H1 (cell line): ENCODE results near the gene SIGLEC11. TPM values are rescaled to one million over a fixed set of nuclear protein-coding genes. Genes with fewer than 3 reads are reported as not detected.

Experiments
- CTCF ChIA-PET: fragments of 300-600 bp; sonication (Branson Sonifier 250); formaldehyde crosslinking; loops from one replicate; lab custom pipeline; 2021; ENCODE audit not compliant: partially characterized antibody; lab: Charles Lee
- POLR2A ChIA-PET: fragments of 300-600 bp; sonication (Branson Sonifier 250); formaldehyde crosslinking; loops from one replicate; lab custom pipeline; 2021; ENCODE audit warnings: inconsistent platforms; ENCODE audit not compliant: partially characterized antibody; lab: Charles Lee
- DNase-seq, 2 experiments: peaks; one replicate each; pipeline versions ENCODE4 v3.0.0 to v3.0.0-alpha.2; 2010 to 2022; ENCODE audit warnings: low spot score in 2 of 2, low read depth in 1 of 2, mixed read lengths in 1 of 2
- FAIRE-seq: peaks from 2 replicates; lab custom pipeline; 2011; peaks lifted over from hg19 to GRCh38; lab: Jason Lieb, UNC
- H2AFZ ChIP-seq: 2 replicates; pipeline ENCODE4 v1.8.1; 2012; ENCODE audit warnings: low read length, inconsistent platforms
- H2AK5ac ChIP-seq: 2 replicates; pipeline ENCODE4 v1.6.1; 2013; ENCODE audit warnings: low read depth, low read length
- H2BK120ac ChIP-seq: replicated peaks from 2 replicates; pipeline ENCODE3; 2013; ENCODE audit warnings: low read depth, low read length, inconsistent platforms
- H2BK12ac ChIP-seq: 2 replicates; pipeline ENCODE4 v1.6.1; 2013; ENCODE audit warnings: low read depth, low read length
- H2BK15ac ChIP-seq: 2 replicates; pipeline ENCODE4 v1.6.1; 2013; ENCODE audit warnings: low read length
- H2BK20ac ChIP-seq: 2 replicates; pipeline ENCODE4 v1.6.1; 2013; ENCODE audit warnings: low read length
- H2BK5ac ChIP-seq: 2 replicates; pipeline ENCODE4 v1.6.1; 2013; ENCODE audit warnings: low read depth, low read length
- H3K14ac ChIP-seq: 2 replicates; pipeline ENCODE4 v1.6.1; 2013; ENCODE audit warnings: inconsistent platforms; ENCODE audit not compliant: insufficient read length
- H3K18ac ChIP-seq: 2 replicates; pipeline ENCODE4 v1.6.1; 2013; ENCODE audit warnings: low read length; ENCODE audit errors: extremely low read depth
- H3K23ac ChIP-seq: 2 replicates; pipeline ENCODE4 v1.6.1; 2013; ENCODE audit warnings: inconsistent platforms; ENCODE audit not compliant: insufficient read length
- H3K23me2 ChIP-seq: 2 replicates; pipeline ENCODE4 v1.6.1; 2013; ENCODE audit warnings: low read depth, low read length
- H3K27ac ChIP-seq: 2 replicates; pipeline ENCODE4 v1.6.1; 2011; ENCODE audit warnings: low read depth, low read length, inconsistent platforms
- H3K27me3 ChIP-seq, 4 experiments: replicated peaks in 1 of 4; 1 replicate in 1 of 4; 2 replicates in 3 of 4; pipeline versions ENCODE4 v1.6.1 to v1.8.1; 2011 to 2013; ENCODE audit warnings: low read length in 3 of 4, mild to moderate bottlenecking in 3 of 4, inconsistent platforms in 2 of 4, mixed read lengths in 2 of 4, moderate library complexity in 1 of 4; ENCODE audit not compliant: control insufficient read depth in 3 of 4, insufficient read depth in 3 of 4; ENCODE audit errors: extremely low read depth in 1 of 4
- H3K36me3 ChIP-seq, 4 experiments: 2 replicates each; pipeline versions ENCODE4 v1.6.1 to v1.8.1; 2011 to 2013; ENCODE audit warnings: mild to moderate bottlenecking in 4 of 4, low read length in 3 of 4, moderate library complexity in 2 of 4, control low read depth in 1 of 4, inconsistent platforms in 1 of 4; ENCODE audit not compliant: insufficient read depth in 4 of 4, control insufficient read depth in 2 of 4
- H3K4ac ChIP-seq: replicated peaks from 2 replicates; pipeline ENCODE3; 2013; ENCODE audit warnings: low read length, low read depth, mixed read lengths, inconsistent platforms; ENCODE audit not compliant: insufficient read length
- H3K4me1 ChIP-seq, 4 experiments: replicated peaks in 1 of 4; 1 replicate in 1 of 4; 2 replicates in 3 of 4; pipeline versions ENCODE4 v1.6.1 to v1.8.1; 2011 to 2013; ENCODE audit warnings: low read length in 3 of 4, inconsistent platforms in 2 of 4, mixed read lengths in 1 of 4; ENCODE audit not compliant: insufficient read depth in 4 of 4, control insufficient read depth in 3 of 4
- H3K4me2 ChIP-seq, 2 experiments: 2 replicates each; pipeline versions ENCODE4 v1.6.1 to v1.8.1; 2011 to 2013; ENCODE audit warnings: low read depth in 2 of 2, low read length in 2 of 2, control low read depth in 1 of 2, inconsistent platforms in 1 of 2, mild to moderate bottlenecking in 1 of 2; ENCODE audit not compliant: insufficient read depth in 1 of 2
- H3K4me3 ChIP-seq, 4 experiments: fragments of 200-600, 300-600 bp in 1 of 4; sonication (generic), shearing (Covaris generic), sonication (Bioruptor Twin) in 1 of 4; 2 replicates each; pipeline versions ENCODE4 v1.5.1 to v1.8.1; 2011 to 2016; ENCODE audit warnings: low read length in 4 of 4, low read depth in 3 of 4, control low read depth in 2 of 4, inconsistent platforms in 2 of 4, mild to moderate bottlenecking in 2 of 4, mixed read lengths in 1 of 4, moderate library complexity in 1 of 4; ENCODE audit not compliant: insufficient read depth in 2 of 4; ENCODE audit errors: extremely low read depth in 1 of 4
- H3K56ac ChIP-seq: replicated peaks from 2 replicates; pipeline ENCODE3; 2013; ENCODE audit warnings: low read depth, mild to moderate bottlenecking, mixed read lengths, low read length, inconsistent platforms; ENCODE audit not compliant: insufficient read length
- H3K79me1 ChIP-seq: 2 replicates; pipeline ENCODE4 v1.6.1; 2013; ENCODE audit warnings: low read depth, low read length, control low read depth
- H3K79me2 ChIP-seq, 2 experiments: 2 replicates each; pipeline versions ENCODE4 v1.6.1 to v1.8.1; 2012 to 2013; ENCODE audit warnings: low read length in 2 of 2, mild to moderate bottlenecking in 2 of 2, inconsistent platforms in 1 of 2; ENCODE audit not compliant: insufficient read depth in 2 of 2, control insufficient read depth in 1 of 2
- H3K9ac ChIP-seq, 4 experiments: replicated peaks in 1 of 4; 1 replicate in 1 of 4; 2 replicates in 3 of 4; pipeline versions ENCODE4 v1.6.1 to v1.8.1; 2011 to 2013; ENCODE audit warnings: low read depth in 3 of 4, low read length in 3 of 4, control low read depth in 2 of 4, mild to moderate bottlenecking in 2 of 4, moderate library complexity in 2 of 4, inconsistent platforms in 1 of 4; ENCODE audit errors: extremely low read depth in 1 of 4
- H3K9me3 ChIP-seq, 2 experiments: 2 replicates each; pipeline versions ENCODE4 v1.6.1 to v1.8.1; 2012 to 2013; ENCODE audit warnings: mild to moderate bottlenecking in 2 of 2, moderate library complexity in 2 of 2, control low read depth in 1 of 2, inconsistent platforms in 1 of 2, low read depth in 1 of 2, low read length in 1 of 2, mixed read lengths in 1 of 2; ENCODE audit not compliant: insufficient read depth in 2 of 2
- H4K20me1 ChIP-seq, 2 experiments: replicated peaks in 1 of 2; 2 replicates each; pipeline versions ENCODE3 to v1.8.1; 2011 to 2013; ENCODE audit warnings: inconsistent platforms in 2 of 2, low read length in 2 of 2, mild to moderate bottlenecking in 1 of 2; ENCODE audit not compliant: insufficient read depth in 2 of 2, control insufficient read depth in 1 of 2
- H4K5ac ChIP-seq: 2 replicates; pipeline ENCODE4 v1.6.1; 2013; ENCODE audit warnings: low read length, low read depth, mixed read lengths, inconsistent platforms; ENCODE audit not compliant: insufficient read length
- H4K8ac ChIP-seq: 2 replicates; pipeline ENCODE4 v1.8.0; 2013; ENCODE audit warnings: mild to moderate bottlenecking, moderate library complexity, low read length, inconsistent platforms; ENCODE audit not compliant: insufficient read depth; ENCODE audit errors: extremely low read depth
- H4K91ac ChIP-seq: replicated peaks from 2 replicates; pipeline ENCODE3; 2013; ENCODE audit warnings: low read length, mixed read lengths, inconsistent platforms; ENCODE audit not compliant: insufficient read length
- ASH2L ChIP-seq: fragments of 200-600, 300-600 bp; sonication (generic); IDR thresholded peaks from one replicate; pipeline ENCODE4 v1.7.1; 2017; ENCODE audit warnings: low read length
- CHD2 ChIP-seq: IDR thresholded peaks from 2 replicates; pipeline ENCODE4 v1.6.1; 2012; ENCODE audit warnings: low read length, improper control_type of control experiment
- CREB1 ChIP-seq: IDR thresholded peaks from 2 replicates; pipeline ENCODE4 v1.6.1; 2012; ENCODE audit warnings: inconsistent platforms
- EGR1 ChIP-seq: IDR thresholded peaks from 2 replicates; pipeline ENCODE4 v1.6.1; 2011; ENCODE audit warnings: low read depth, low read length, borderline replicate concordance
- GABPA ChIP-seq: IDR thresholded peaks from 2 replicates; pipeline ENCODE4 v1.6.1; 2011; ENCODE audit warnings: mild to moderate bottlenecking, low read length, moderate library complexity, borderline replicate concordance; ENCODE audit not compliant: insufficient read depth
- JUN ChIP-seq: IDR thresholded peaks from 2 replicates; pipeline ENCODE4 v1.6.1; 2011; ENCODE audit warnings: low read depth, mild to moderate bottlenecking, improper control_type of control experiment, low read length
- JUND ChIP-seq: IDR thresholded peaks from 2 replicates; pipeline ENCODE4 v1.6.1; 2011; ENCODE audit warnings: mild to moderate bottlenecking, improper control_type of control experiment, low read length
- POLR2AphosphoS5 ChIP-seq: IDR thresholded peaks from 2 replicates; pipeline ENCODE4 v1.6.1; 2011; ENCODE audit warnings: low read depth, low read length
- RXRA ChIP-seq: IDR thresholded peaks from 2 replicates; pipeline ENCODE4 v1.6.1; 2011; ENCODE audit warnings: low read depth, mild to moderate bottlenecking, low read length, moderate library complexity; ENCODE audit not compliant: insufficient read depth
- ZNF274 ChIP-seq: IDR thresholded peaks from 2 replicates; pipeline ENCODE4 v1.7.0; 2012; ENCODE audit warnings: low read length, borderline replicate concordance; ENCODE audit errors: extremely low read depth
- WGBS, 2 experiments: shearing (Covaris generic) in 1 of 2; methylation state at CpG; one replicate each; pipeline versions ENCODE4 v1.1.6 to v1.1.7; 2013 to 2015; ENCODE audit warnings: low lambda C conversion rate in 2 of 2, mixed read lengths in 2 of 2, inconsistent platforms in 1 of 2, low coverage in 1 of 2, missing lambda C conversion rate in 1 of 2; ENCODE audit not compliant: insufficient replicate concordance in 2 of 2, insufficient coverage in 1 of 2, insufficient read length in 1 of 2; ENCODE audit errors: extremely low coverage in 1 of 2, missing lambda C conversion rate in 1 of 2; 5-methylcytosine and 5-hydroxymethylcytosine counted together
- polyA plus RNA-seq, 7 experiments: library from polyadenylated mRNA; depleted of rRNA in 3 of 7; stranded (reverse) in 5 of 7; unstranded in 2 of 7; fragments of >200 nt in 5 of 7; fragments of 200-250 nt in 2 of 7; gene quantifications; 1 replicate in 5 of 7; 2 replicates in 1 of 7; 4 replicates in 1 of 7; pipeline versions ENCODE4 v1.2.1 to v1.2.3, GENCODE V29; 2011 to 2013; ENCODE audit warnings: missing spikeins in 2 of 7, mixed read lengths in 2 of 7
- total RNA-seq: library from RNA; stranded (reverse); fragmentation: NEBNext Ultra II Directional; extraction: Animal tissue kit (Norgen Biotek cat#: 25700); gene quantifications from 2 replicates; pipeline ENCODE4 v1.2.1, GENCODE V29; 2021
- TF ChIP-seq, protein P1 (sequence below): IDR thresholded peaks from 2 replicates; pipeline ENCODE4 v1.6.1; 2011; ENCODE audit warnings: low read length, improper control_type of control experiment

Gene SIGLEC11
- total and polyA plus RNA-seq, 2 of the 8 experiments (the other 6 are each of a cell fraction or from before 2014, with no cell fraction given) = 0.18 TPM; not detected in 1

DNA sequence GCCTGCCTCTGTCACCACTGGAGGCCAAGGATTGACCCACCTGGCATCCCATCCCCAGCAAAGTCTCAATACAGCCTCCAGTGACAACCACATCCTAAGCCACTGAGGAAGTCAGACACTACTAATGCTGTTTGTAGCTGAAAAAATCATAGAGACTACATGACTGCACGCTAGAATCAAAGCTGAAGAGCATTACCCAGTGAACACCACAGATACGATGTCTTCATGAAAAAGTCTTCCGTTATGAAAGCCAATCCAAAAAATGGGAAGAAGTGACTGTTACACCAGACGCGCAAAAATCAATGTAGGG, 20.5 kb downstream of the SIGLEC11 start:
- DNase-seq (no peak), FAIRE-seq (no peak)
- no peak overlapping the region for H2BK5ac ChIP-seq
- no peak overlapping the region for H3K9ac ChIP-seq
- H3K4me1 ChIP-seq = no peaks in the 10 kb centered on the region; a peak in 1 of 7 replicates
- H2AK5ac ChIP-seq = no peak overlapping the region
- ChIA-PET POLR2A (interaction anchor here (4.2 kb wide), 1 partner anchor 12 kb away, joined by 21 read pairs; the partner anchor contains the start of genes ATF5 and NUP62), CTCF (interaction anchor here (0.6 to 10.3 kb wide), 3 partner anchors 12 to 107 kb away, joined by 3 to 231 read pairs (median 69); no protein-coding TSS in a partner anchor)
- no peaks in the 10 kb centered on the region for H3K23me2 ChIP-seq
- no peaks in the 10 kb centered on the region for H4K20me1 ChIP-seq
- no peak overlapping the region for H3K56ac ChIP-seq
- no peak overlapping the region for H4K91ac ChIP-seq
- no peak overlapping the region for H3K4me3 ChIP-seq
- H4K5ac ChIP-seq = no peak overlapping the region
- H2BK12ac ChIP-seq = no peak overlapping the region
- H3K27me3 ChIP-seq = no peaks in the 10 kb centered on the region
- H3K27ac ChIP-seq = no peak overlapping the region
- no peak overlapping the region for H2BK15ac ChIP-seq
- no peak overlapping the region for H3K4ac ChIP-seq
- TF ChIP-seq JUN = no peak
- no peak for TF ChIP-seq ASH2L
- no peak for TF ChIP-seq RXRA
- TF ChIP-seq, protein P1, sequence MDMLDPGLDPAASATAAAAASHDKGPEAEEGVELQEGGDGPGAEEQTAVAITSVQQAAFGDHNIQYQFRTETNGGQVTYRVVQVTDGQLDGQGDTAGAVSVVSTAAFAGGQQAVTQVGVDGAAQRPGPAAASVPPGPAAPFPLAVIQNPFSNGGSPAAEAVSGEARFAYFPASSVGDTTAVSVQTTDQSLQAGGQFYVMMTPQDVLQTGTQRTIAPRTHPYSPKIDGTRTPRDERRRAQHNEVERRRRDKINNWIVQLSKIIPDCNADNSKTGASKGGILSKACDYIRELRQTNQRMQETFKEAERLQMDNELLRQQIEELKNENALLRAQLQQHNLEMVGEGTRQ = no peak
- TF ChIP-seq CHD2 = no peak
- no peak for TF ChIP-seq GABPA
- no peak for TF ChIP-seq CREB1
- TF ChIP-seq POLR2AphosphoS5 = no peak
- TF ChIP-seq EGR1 = no peak
- TF ChIP-seq ZNF274 = no peak
- TF ChIP-seq JUND = no peak
- WGBS, 2 experiments = 95% methylated on average over 5 of the region's 5 CpGs; no CpG with 5 or more reads in 1 of the 2 experiments
- no peak overlapping the region for H3K14ac ChIP-seq
- no peak overlapping the region for H4K8ac ChIP-seq
- no peak overlapping the region for H2BK120ac ChIP-seq
- no peaks in the 10 kb centered on the region for H3K79me2 ChIP-seq
- no peak overlapping the region for H2BK20ac ChIP-seq
- no peak overlapping the region for H3K4me2 ChIP-seq
- H3K79me1 ChIP-seq = no peaks in the 10 kb centered on the region
- H3K9me3 ChIP-seq = no peaks in the 10 kb centered on the region
- H3K23ac ChIP-seq = no peak overlapping the region
- H3K36me3 ChIP-seq = no peaks in the 10 kb centered on the region
- H3K18ac ChIP-seq = no peak overlapping the region
- no peak overlapping the region for H2AFZ ChIP-seq
